Measurements from ENCODE around the gene FHOD1.

GRCh38 chr16:67246081-67246755 is 1.1 kb downstream of the FHOD1 start:
- TF ChIP-seq CTCF (IDR thresholded peaks at IDR 0.05; ENCODE audit: poor library complexity): peak; percentile 56
- TF ChIP-seq EZH2phosphoT487 (IDR thresholded peaks at IDR 0.05; ENCODE audit: low read depth, severe bottlenecking, unreplicated experiment): no peak
- no peak for TF ChIP-seq EZH2 (IDR thresholded peaks at IDR 0.05; ENCODE audit: borderline replicate concordance)
